Liver (tissue), 9 donors: ENCODE data around the gene ACTL8. TPM values are rescaled to one million over a fixed set of nuclear protein-coding genes. Genes with fewer than 3 reads are reported as not detected.

Experiments
- DNase-seq: peaks from one replicate; pipeline ENCODE4 v3.0.0-alpha.2; 2017; ENCODE audit warnings: low spot score
- H3K27ac ChIP-seq, 2 donors: one replicate each; pipeline ENCODE4 v1.7.0; 2013; ENCODE audit warnings: inconsistent platforms in 2 of 2, low read length in 2 of 2, control low read depth in 1 of 2, low read depth in 1 of 2, mild to moderate bottlenecking in 1 of 2
- H3K27me3 ChIP-seq, 4 donors: one replicate each; pipeline versions ENCODE4 v1.6.1 to v1.7.0; 2013; ENCODE audit warnings: low read length in 3 of 4, inconsistent platforms in 1 of 4, mild to moderate bottlenecking in 1 of 4, moderate library complexity in 1 of 4; ENCODE audit not compliant: control insufficient read depth in 4 of 4, insufficient read depth in 4 of 4
- H3K36me3 ChIP-seq, 4 donors: one replicate each; pipeline versions ENCODE4 v1.6.1 to v1.7.0; 2013; ENCODE audit warnings: low read length in 3 of 4, mild to moderate bottlenecking in 3 of 4, low read depth in 1 of 4, moderate library complexity in 1 of 4; ENCODE audit not compliant: control insufficient read depth in 4 of 4, insufficient read depth in 3 of 4
- H3K4me1 ChIP-seq, 4 donors: one replicate each; pipeline versions ENCODE4 v1.6.1 to v1.7.0; 2013; ENCODE audit warnings: low read length in 3 of 4, mild to moderate bottlenecking in 3 of 4, moderate library complexity in 1 of 4; ENCODE audit not compliant: control insufficient read depth in 4 of 4, insufficient read depth in 4 of 4
- H3K4me3 ChIP-seq, 3 donors: one replicate each; pipeline versions ENCODE4 v1.6.1 to v1.7.0; 2013; ENCODE audit warnings: low read length in 3 of 3, control low read depth in 1 of 3, low read depth in 1 of 3, mild to moderate bottlenecking in 1 of 3
- H3K9ac ChIP-seq, 2 donors: one replicate each; pipeline ENCODE4 v1.7.0; 2013; ENCODE audit warnings: low read length in 2 of 2, mild to moderate bottlenecking in 2 of 2, moderate library complexity in 2 of 2, control low read depth in 1 of 2, low read depth in 1 of 2
- H3K9me3 ChIP-seq, 4 donors: one replicate each; pipeline versions ENCODE4 v1.6.1 to v1.7.0; 2013; ENCODE audit warnings: low read length in 3 of 4; ENCODE audit not compliant: control insufficient read depth in 4 of 4
- ATF3 ChIP-seq: IDR thresholded peaks from 2 replicates; pipeline ENCODE4 v1.6.1; 2016; ENCODE audit warnings: antibody characterized with exemption
- CTCF ChIP-seq: fragments of 150-350 bp; IDR thresholded peaks from 2 replicates; pipeline ENCODE4 v1.5.1; 2017; ENCODE audit warnings: improper control_type of control experiment, low read depth, low read length; ENCODE audit not compliant: missing input control
- EGR1 ChIP-seq, 2 donors: IDR thresholded peaks; 2 replicates each; pipeline ENCODE4 v1.6.1; 2016 to 2018; ENCODE audit warnings: antibody characterized with exemption in 2 of 2, low read depth in 2 of 2
- FOXA1 ChIP-seq: IDR thresholded peaks from 2 replicates; pipeline ENCODE4 v1.6.1; 2016; ENCODE audit warnings: antibody characterized with exemption
- FOXA2 ChIP-seq: IDR thresholded peaks from 2 replicates; pipeline ENCODE4 v1.6.1; 2016; ENCODE audit warnings: antibody characterized with exemption
- GABPA ChIP-seq, 2 donors: IDR thresholded peaks in 1 of 2; conservative IDR thresholded peaks in 1 of 2; 2 replicates each; pipeline ENCODE4 v1.6.1; 2016; ENCODE audit warnings: antibody characterized with exemption in 2 of 2, mild to moderate bottlenecking in 1 of 2, moderate library complexity in 1 of 2
- HNF4A ChIP-seq, 2 donors: conservative IDR thresholded peaks; 2 replicates each; pipeline ENCODE4 v1.6.1; 2016; ENCODE audit warnings: antibody characterized with exemption in 2 of 2, mild to moderate bottlenecking in 2 of 2
- HNF4G ChIP-seq: IDR thresholded peaks from 2 replicates; pipeline ENCODE4 v1.6.1; 2016; ENCODE audit warnings: antibody characterized with exemption
- JUND ChIP-seq, 2 donors: IDR thresholded peaks; 2 replicates each; pipeline ENCODE4 v1.6.1; 2016; ENCODE audit warnings: antibody characterized with exemption in 2 of 2
- MAX ChIP-seq: IDR thresholded peaks from 2 replicates; pipeline ENCODE4 v1.6.1; 2016; ENCODE audit warnings: antibody characterized with exemption
- NR2F2 ChIP-seq: IDR thresholded peaks from 2 replicates; pipeline ENCODE4 v1.6.1; 2016; ENCODE audit warnings: antibody characterized with exemption
- RAD21 ChIP-seq, 2 donors: IDR thresholded peaks; 2 replicates each; pipeline ENCODE4 v1.6.1; 2016; ENCODE audit warnings: antibody characterized with exemption in 2 of 2, mild to moderate bottlenecking in 2 of 2
- REST ChIP-seq: IDR thresholded peaks from 2 replicates; pipeline ENCODE4 v1.6.1; 2016; ENCODE audit warnings: antibody characterized with exemption, mild to moderate bottlenecking
- RXRA ChIP-seq, 2 donors: IDR thresholded peaks; 2 replicates each; pipeline ENCODE4 v1.6.1; 2017 to 2018; ENCODE audit warnings: antibody characterized with exemption in 2 of 2, mild to moderate bottlenecking in 1 of 2
- SP1 ChIP-seq: IDR thresholded peaks from 2 replicates; pipeline ENCODE4 v1.6.1; 2018; ENCODE audit warnings: antibody characterized with exemption, mild to moderate bottlenecking
- YY1 ChIP-seq: IDR thresholded peaks from 2 replicates; pipeline ENCODE4 v1.6.1; 2016; ENCODE audit warnings: antibody characterized with exemption, mild to moderate bottlenecking
- ZBTB33 ChIP-seq: IDR thresholded peaks from 2 replicates; pipeline ENCODE4 v1.6.1; 2016; ENCODE audit warnings: antibody characterized with exemption
- WGBS: extraction: QIAGEN DNeasy Blood & Tissue Kit; methylation state at CpG from one replicate; pipeline ENCODE4 v1.1.7; 2013; 5-methylcytosine and 5-hydroxymethylcytosine counted together
- polyA plus RNA-seq, 2 donors: library from polyadenylated mRNA; stranded (reverse) in 1 of 2; unstranded in 1 of 2; fragments of 200-250 nt in 1 of 2; fragments of >200 nt in 1 of 2; fragmentation: Nextera tagmentation in 1 of 2; extraction: Ambion mirVana in 1 of 2; gene quantifications; one replicate each; pipeline versions ENCODE4 v1.2.1 to v1.2.3, GENCODE V29; 2013 to 2015
- total RNA-seq, 2 donors: library from RNA; depleted of rRNA; stranded (reverse); fragments of >200 nt; gene quantifications; one replicate each; pipeline ENCODE4 v1.2.3, GENCODE V29; 2014
- donor health status: healthy.
- donor health status: healthy.
- donor health status: healthy.
- donor health status: healthy.
- donor health status: healthy.

ACTL8 gene
- total and polyA plus RNA-seq, 4 donors, result not detected

- WGBS, result 70% methylated on average over 11 of the region's 11 CpGs
- no peaks in the 10 kb centered on the region for H3K4me1 ChIP-seq
- H3K9me3 ChIP-seq, result peaks cover 0 to 1% (median 0%) of the 10 kb centered on the region in 4 donors
- H3K27me3 ChIP-seq, result peaks cover 0 to 4% (median 0%) of the 10 kb centered on the region in 4 donors
- no peak overlapping the region for H3K4me3 ChIP-seq
- H3K27ac ChIP-seq, result no peak overlapping the region
- H3K9ac ChIP-seq, result no peak overlapping the region
- TF ChIP-seq YY1 (no peak), ZBTB33 (no peak), ATF3 (no peak), GABPA (IDR thresholded peaks at IDR 0.05 in 1 of 2, conservative IDR thresholded peaks at IDR 0.05 in 1 of 2) (no peak)
- peaks cover 0 to 1% (median 0%) of the 10 kb centered on the region in 4 donors for H3K36me3 ChIP-seq
- no peak for DNase-seq
Observed at GRCh38 chr1:17776426-17776825, 21.3 kb downstream of the ACTL8 start.

- no peaks in the 10 kb centered on the region for H3K4me1 ChIP-seq
- H3K9ac ChIP-seq, result no peak overlapping the region
- H3K27me3 ChIP-seq, result peaks cover 0 to 4% (median 0%) of the 10 kb centered on the region in 4 donors
- peaks cover 0 to 1% (median 0%) of the 10 kb centered on the region in 4 donors for H3K36me3 ChIP-seq
- no peak overlapping the region for H3K4me3 ChIP-seq
- H3K27ac ChIP-seq, result no peak overlapping the region
- 68% methylated on average over 10 of the region's 10 CpGs for WGBS
- no peak for DNase-seq
- TF ChIP-seq YY1 (no peak), RXRA (IDR thresholded peaks at IDR 0.05) (no peak), RAD21 (IDR thresholded peaks at IDR 0.05) (no peak), HNF4A (conservative IDR thresholded peaks at IDR 0.05) (no peak), FOXA1 (no peak), FOXA2 (no peak), REST (no peak), GABPA (IDR thresholded peaks at IDR 0.05 in 1 of 2, conservative IDR thresholded peaks at IDR 0.05 in 1 of 2) (no peak), CTCF (no peak), JUND (IDR thresholded peaks at IDR 0.05) (no peak), NR2F2 (no peak), ATF3 (no peak), MAX (no peak), ZBTB33 (no peak), EGR1 (IDR thresholded peaks at IDR 0.05; ENCODE audit: low read depth in 2 of 2) (no peak), SP1 (no peak), HNF4G (no peak)
- peaks cover 0 to 1% (median 0%) of the 10 kb centered on the region in 4 donors for H3K9me3 ChIP-seq
Observed at GRCh38 chr1:17777330-17777729, 22.2 kb downstream of the ACTL8 start.
